NCI-H226 (cell line): Measurements from ENCODE around the gene FXYD7.
A peak's percentile ranks its signal among the peaks of the same experiment; 100 is the strongest.
"Not testable (repeated sequence)": the region's sequence is repeated elsewhere in the genome, so short reads cannot be mapped to it uniquely, and the experiment has no call there.

Experiments used
- DNase-seq: peaks from one replicate; pipeline ENCODE4 v3.0.0-alpha.2; 2015

Gene FXYD7

GRCh38 chr19:35128398-35129057 is 14.5 kb upstream of the FXYD7 start:
- DNase-seq, result no peak

- DNase-seq, result not testable (repeated sequence)
Observed at GRCh38 chr19:35129724-35130274, 13.3 kb upstream of the FXYD7 start.

GRCh38 chr19:35130761-35131720 is 12.0 kb upstream of the FXYD7 start:
- no peak for DNase-seq

GRCh38 chr19:35132254-35132653 is 10.8 kb upstream of the FXYD7 start:
- no peak for DNase-seq

GRCh38 chr19:35133826-35134225 is 9.2 kb upstream of the FXYD7 start:
- no peak for DNase-seq

- DNase-seq, result no peak
Observed at GRCh38 chr19:35134601-35135242, 8.3 kb upstream of the FXYD7 start, which contains the start of gene LGI4. LGI4 (minus strand) TSS chr19:35135059; CDS start chr19:35134680, 379 bp downstream.

GRCh38 chr19:35135389-35135909 is 7.6 kb upstream of the FXYD7 start:
- DNase-seq, result peak; percentile 30

- DNase-seq, result no peak
Observed at GRCh38 chr19:35136231-35136630, 6.8 kb upstream of the FXYD7 start.

GRCh38 chr19:35136977-35137702 is 5.9 kb upstream of the FXYD7 start:
- no peak for DNase-seq

GRCh38 chr19:35138305-35138892 is 4.7 kb upstream of the FXYD7 start, which contains the start of gene FXYD1:
FXYD1 (plus strand) TSS chr19:35138824; CDS start chr19:35140080, 1,256 bp downstream.
- DNase-seq, result no peak

GRCh38 chr19:35140207-35140961 is 2.7 kb upstream of the FXYD7 start:
- DNase-seq, result no peak

- peak; percentile 83 for DNase-seq
Observed at GRCh38 chr19:35140962-35141836, 1.9 kb upstream of the FXYD7 start.

- DNase-seq, result no peak
Observed at GRCh38 chr19:35141837-35142605, 1.0 kb upstream of the FXYD7 start.

- DNase-seq, result no peak
Observed at GRCh38 chr19:35142606-35143230, 337 bp upstream of the FXYD7 start.

GRCh38 chr19:35143818-35144217 is 763 bp downstream of the FXYD7 start:
- DNase-seq, result no peak

GRCh38 chr19:35144259-35144599 is 1.2 kb downstream of the FXYD7 start:
- no peak for DNase-seq

GRCh38 chr19:35144600-35145436 is 1.8 kb downstream of the FXYD7 start:
- DNase-seq, result peak; percentile 95
